Caco-2 (cell line): ENCODE results near the gene PROM2. TPM values are rescaled to one million over a fixed set of nuclear protein-coding genes. Genes with fewer than 3 reads are reported as not detected.

Source experiments
- BruUV-seq: library from RNA; stranded (reverse); fragments of 400-500 nt; replicated peaks from 2 replicates; lab custom pipeline; 2021; lab: Mats Ljungman, UMichigan
- CTCF ChIA-PET: fragments of 300-600 bp; sonication (Branson Sonifier 250); formaldehyde crosslinking; loops from one replicate; lab custom pipeline; 2022; ENCODE audit warnings: antibody characterized with exemption; lab: Charles Lee
- POLR2A ChIA-PET: fragments of 300-600 bp; sonication (Branson Sonifier 250); formaldehyde crosslinking; loops from one replicate; lab custom pipeline; 2022; ENCODE audit warnings: antibody characterized with exemption; lab: Charles Lee
- DNase-seq, 2 experiments: peaks; one replicate each; pipeline versions ENCODE4 v3.0.0 to v3.0.0-alpha.2; 2020 to 2022
- H3K27me3 ChIP-seq: replicated peaks from 2 replicates; pipeline ENCODE4 v1.6.0; 2011; ENCODE audit warnings: low read length; ENCODE audit not compliant: control insufficient read depth, insufficient read depth
- H3K36me3 ChIP-seq: 2 replicates; pipeline ENCODE4 v1.5.1; 2011; ENCODE audit warnings: low read length; ENCODE audit not compliant: control insufficient read depth, insufficient read depth
- H3K4me1 ChIP-seq: fragments of 250-450 bp; sonication (Bioruptor Pico); 2 replicates; pipeline ENCODE4 v1.5.1; 2020; ENCODE audit warnings: mild to moderate bottlenecking
- H3K4me3 ChIP-seq: 2 replicates; pipeline ENCODE4 v1.5.1; 2011; ENCODE audit warnings: low read depth, mild to moderate bottlenecking, control low read depth, low read length
- H3K9me3 ChIP-seq: fragments of 250-450 bp; sonication (Bioruptor Pico); 2 replicates; pipeline ENCODE4 v1.5.1; 2020; ENCODE audit warnings: mild to moderate bottlenecking, moderate library complexity
- H3K27ac Mint-ChIP-seq: one replicate; pipeline ENCODE4 v1.8.0; 2022; ENCODE audit warnings: mixed read lengths; ENCODE audit not compliant: unreplicated experiment
- H3K27me3 Mint-ChIP-seq: one replicate; pipeline ENCODE4 v1.8.0; 2022; ENCODE audit warnings: mixed read lengths; ENCODE audit not compliant: insufficient read depth, unreplicated experiment
- H3K36me3 Mint-ChIP-seq: one replicate; pipeline ENCODE4 v1.8.0; 2022; ENCODE audit warnings: mild to moderate bottlenecking, mixed read lengths; ENCODE audit not compliant: insufficient read depth, unreplicated experiment
- H3K4me1 Mint-ChIP-seq: one replicate; pipeline ENCODE4 v1.8.0; 2022; ENCODE audit warnings: low read depth, mixed read lengths; ENCODE audit not compliant: unreplicated experiment
- H3K4me3 Mint-ChIP-seq: one replicate; pipeline ENCODE4 v1.8.0; 2022; ENCODE audit warnings: mild to moderate bottlenecking, moderate library complexity, mixed read lengths; ENCODE audit not compliant: unreplicated experiment
- H3K9me3 Mint-ChIP-seq: one replicate; pipeline ENCODE4 v1.8.0; 2022; ENCODE audit warnings: mixed read lengths; ENCODE audit not compliant: unreplicated experiment
- intact Hi-C: fragments of 100-400 bp; cut with micrococcal nuclease; formaldehyde crosslinking; loops from one replicate; pipeline ENCODE4 v1.10.0; 2022; ENCODE audit not compliant: unreplicated experiment
- total RNA-seq: library from RNA; stranded (reverse); gene quantifications from 2 replicates; pipeline ENCODE4 v1.2.3, GENCODE V29; 2022
- TF ChIP-seq, protein P1 (sequence below), 2 experiments: fragments of 200-600 bp in 1 of 2; IDR thresholded peaks; 1 replicate in 1 of 2; 2 replicates in 1 of 2; pipeline versions ENCODE4 v1.5.1 to v1.8.0; 2011 to 2022; ENCODE audit warnings: antibody characterized with exemption in 1 of 2, control low read depth in 1 of 2, inconsistent platforms in 1 of 2, low read depth in 1 of 2, low read length in 1 of 2, mild to moderate bottlenecking in 1 of 2, moderate library complexity in 1 of 2; ENCODE audit not compliant: insufficient read depth in 1 of 2, severe bottlenecking in 1 of 2, unreplicated experiment in 1 of 2

The PROM2 gene
- total RNA-seq, 1 experiment from 2014 or later: 0.82 TPM

DNA sequence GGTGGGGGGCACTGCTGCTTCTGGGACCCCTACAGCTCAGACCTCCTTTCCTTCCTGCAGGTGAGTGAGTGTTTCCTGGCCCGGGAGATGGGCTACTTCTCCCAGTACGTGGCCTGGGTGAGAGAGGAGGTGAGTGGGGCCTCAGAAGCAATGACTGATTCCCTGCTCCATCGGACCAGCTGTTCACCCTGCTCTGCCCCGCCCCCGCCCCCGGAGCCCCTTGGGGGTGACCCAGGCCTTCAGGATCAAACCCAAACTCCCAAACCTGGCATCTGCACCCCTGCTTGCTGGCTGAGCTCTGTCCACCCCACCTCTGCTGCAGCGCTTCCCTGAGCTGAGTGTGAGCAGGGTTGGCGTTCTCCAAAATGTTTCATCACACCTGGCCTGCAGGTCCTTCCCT is 13.1 kb downstream of the PROM2 start:
- no TSS peak for BruUV-seq
- CTCF ChIA-PET: no interaction called here
- Mint-ChIP-seq H3K27me3 (no peaks in the 10 kb centered on the region), H3K4me3 (no peak overlapping the region), H3K27ac (no peak overlapping the region), H3K36me3 (no peaks in the 10 kb centered on the region), H3K4me1 (no peaks in the 10 kb centered on the region), H3K9me3 (peaks cover 21% of the 10 kb centered on the region)
- Histone ChIP-seq H3K27me3 (no peaks in the 10 kb centered on the region), H3K36me3 (no peaks in the 10 kb centered on the region), H3K9me3 (peaks cover 6% of the 10 kb centered on the region), H3K4me1 (no peaks in the 10 kb centered on the region), H3K4me3 (no peak overlapping the region)
- POLR2A ChIA-PET: no interaction called here
- TF ChIP-seq, protein P1, sequence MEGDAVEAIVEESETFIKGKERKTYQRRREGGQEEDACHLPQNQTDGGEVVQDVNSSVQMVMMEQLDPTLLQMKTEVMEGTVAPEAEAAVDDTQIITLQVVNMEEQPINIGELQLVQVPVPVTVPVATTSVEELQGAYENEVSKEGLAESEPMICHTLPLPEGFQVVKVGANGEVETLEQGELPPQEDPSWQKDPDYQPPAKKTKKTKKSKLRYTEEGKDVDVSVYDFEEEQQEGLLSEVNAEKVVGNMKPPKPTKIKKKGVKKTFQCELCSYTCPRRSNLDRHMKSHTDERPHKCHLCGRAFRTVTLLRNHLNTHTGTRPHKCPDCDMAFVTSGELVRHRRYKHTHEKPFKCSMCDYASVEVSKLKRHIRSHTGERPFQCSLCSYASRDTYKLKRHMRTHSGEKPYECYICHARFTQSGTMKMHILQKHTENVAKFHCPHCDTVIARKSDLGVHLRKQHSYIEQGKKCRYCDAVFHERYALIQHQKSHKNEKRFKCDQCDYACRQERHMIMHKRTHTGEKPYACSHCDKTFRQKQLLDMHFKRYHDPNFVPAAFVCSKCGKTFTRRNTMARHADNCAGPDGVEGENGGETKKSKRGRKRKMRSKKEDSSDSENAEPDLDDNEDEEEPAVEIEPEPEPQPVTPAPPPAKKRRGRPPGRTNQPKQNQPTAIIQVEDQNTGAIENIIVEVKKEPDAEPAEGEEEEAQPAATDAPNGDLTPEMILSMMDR (IDR thresholded peaks at IDR 0.05; ENCODE audit: insufficient read depth in 1 of 2, low read depth in 1 of 2, low read length in 1 of 2, severe bottlenecking in 1 of 2, unreplicated experiment in 1 of 2): no peak
- DNase-seq: no peak
- intact Hi-C loops: no loop called here

GRCh38 chr2:95287806-95288205 is 13.6 kb downstream of the PROM2 start:
- Histone ChIP-seq H3K9me3 (peaks cover 7% of the 10 kb centered on the region), H3K27me3 (no peaks in the 10 kb centered on the region), H3K4me3 (no peak overlapping the region), H3K36me3 (no peaks in the 10 kb centered on the region), H3K4me1 (no peaks in the 10 kb centered on the region)
- no TSS peak for BruUV-seq
- DNase-seq: no peak
- peaks cover 24% of the 10 kb centered on the region for H3K9me3 Mint-ChIP-seq
- ChIA-PET CTCF (no interaction called here), POLR2A (no interaction called here)
- TF ChIP-seq, protein P1 (IDR thresholded peaks at IDR 0.05; ENCODE audit: insufficient read depth in 1 of 2, low read depth in 1 of 2, low read length in 1 of 2, severe bottlenecking in 1 of 2, unreplicated experiment in 1 of 2): no peak
- intact Hi-C loops: no loop called here
- no peaks in the 10 kb centered on the region for H3K4me1 Mint-ChIP-seq
- H3K4me3 Mint-ChIP-seq: no peak overlapping the region
- H3K27ac Mint-ChIP-seq: no peak overlapping the region
- H3K36me3 Mint-ChIP-seq: no peaks in the 10 kb centered on the region
- no peaks in the 10 kb centered on the region for H3K27me3 Mint-ChIP-seq

- CTCF ChIA-PET: no interaction called here
- Mint-ChIP-seq H3K36me3 (no peaks in the 10 kb centered on the region), H3K27me3 (no peaks in the 10 kb centered on the region), H3K27ac (no peak overlapping the region), H3K4me1 (no peaks in the 10 kb centered on the region), H3K4me3 (no peak overlapping the region), H3K9me3 (peaks cover 24% of the 10 kb centered on the region)
- TF ChIP-seq, protein P1 (IDR thresholded peaks at IDR 0.05; ENCODE audit: insufficient read depth in 1 of 2, low read depth in 1 of 2, low read length in 1 of 2, severe bottlenecking in 1 of 2, unreplicated experiment in 1 of 2): no peak
- no TSS peak for BruUV-seq
- H3K27me3 ChIP-seq: no peaks in the 10 kb centered on the region
- no peaks in the 10 kb centered on the region for H3K4me1 ChIP-seq
- peaks cover 11% of the 10 kb centered on the region for H3K9me3 ChIP-seq
- POLR2A ChIA-PET: no interaction called here
- intact Hi-C loops: no loop called here
- H3K36me3 ChIP-seq: no peaks in the 10 kb centered on the region
- DNase-seq: no peak
- no peak overlapping the region for H3K4me3 ChIP-seq
Measured at GRCh38 chr2:95289253-95289652, 15.0 kb downstream of the PROM2 start.
